A673 (cell line): ENCODE measurements around the gene PALS1. TPM values are rescaled to one million over a fixed set of nuclear protein-coding genes. Genes with fewer than 3 reads are reported as not detected.

Experiments
- BruUV-seq: library from RNA; stranded (reverse); fragments of 400-500 nt; replicated peaks from 2 replicates; lab custom pipeline; 2021; lab: Mats Ljungman, UMichigan
- CTCF ChIA-PET: fragments of 300-600 bp; sonication (Branson Sonifier 250); formaldehyde crosslinking; loops from one replicate; lab custom pipeline; 2022; ENCODE audit warnings: antibody characterized with exemption; lab: Charles Lee
- POLR2A ChIA-PET: fragments of 300-600 bp; sonication (Branson Sonifier 250); formaldehyde crosslinking; loops from one replicate; lab custom pipeline; 2022; ENCODE audit warnings: antibody characterized with exemption; ENCODE audit not compliant: low non-redundant PET; lab: Charles Lee
- DNase-seq: peaks from one replicate; pipeline ENCODE4 v3.0.0-alpha.2; 2015; ENCODE audit warnings: low spot score
- H3K27ac ChIP-seq: fragments of 200-600 bp; sonication (generic); 2 replicates; pipeline ENCODE4 v1.5.1; 2016; ENCODE audit warnings: mixed run types, low read depth, mild to moderate bottlenecking, mixed read lengths, antibody characterized with exemption, low read length; ENCODE audit not compliant: poor library complexity, severe bottlenecking
- H3K27me3 ChIP-seq: fragments of 200-600 bp; sonication (generic); replicated peaks from 2 replicates; pipeline ENCODE4 v1.6.1; 2017; ENCODE audit warnings: mixed run types, low read depth, mild to moderate bottlenecking, mixed read lengths, antibody characterized with exemption, low read length; ENCODE audit not compliant: insufficient read depth, poor library complexity
- H3K36me3 ChIP-seq: fragments of 200-600 bp; sonication (generic); 2 replicates; pipeline ENCODE4 v1.6.1; 2016; ENCODE audit warnings: mixed run types, mild to moderate bottlenecking, mixed read lengths, antibody characterized with exemption, low read length; ENCODE audit not compliant: insufficient read depth, poor library complexity, severe bottlenecking
- H3K4me1 ChIP-seq: fragments of 200-600 bp; sonication (generic); 2 replicates; pipeline ENCODE4 v1.6.1; 2017; ENCODE audit warnings: mixed run types, mild to moderate bottlenecking, mixed read lengths, antibody characterized with exemption, low read length; ENCODE audit not compliant: insufficient read depth, poor library complexity, severe bottlenecking
- H3K4me3 ChIP-seq: fragments of 200-600 bp; sonication (generic); 2 replicates; pipeline ENCODE4 v1.5.1; 2016; ENCODE audit warnings: low read depth, mixed run types, mild to moderate bottlenecking, mixed read lengths, low read length; ENCODE audit not compliant: poor library complexity, severe bottlenecking
- H3K9me3 ChIP-seq: fragments of 200-600 bp; sonication (generic); 2 replicates; pipeline ENCODE4 v1.6.1; 2016; ENCODE audit warnings: mixed run types, low read depth, mild to moderate bottlenecking, mixed read lengths, antibody characterized with exemption, low read length; ENCODE audit not compliant: poor library complexity, severe bottlenecking
- CTCF ChIP-seq: fragments of 300-800, 200-600 bp; sonication (generic); conservative IDR thresholded peaks from 2 replicates; pipeline ENCODE4 v1.5.1; 2017; ENCODE audit warnings: low read depth, mild to moderate bottlenecking, antibody characterized with exemption, low read length, moderate library complexity, mixed read lengths
- EZH2 ChIP-seq: fragments of 200-600 bp; sonication (generic); IDR thresholded peaks from 2 replicates; pipeline ENCODE4 v1.6.1; 2017; ENCODE audit warnings: borderline replicate concordance, low read depth, mild to moderate bottlenecking, mixed read lengths, antibody characterized with exemption, low read length; ENCODE audit not compliant: poor library complexity, severe bottlenecking
- intact Hi-C: fragments of 100-400 bp; cut with micrococcal nuclease; formaldehyde crosslinking; loops from one replicate; pipeline ENCODE4 v1.10.0; 2022; ENCODE audit not compliant: unreplicated experiment
- total RNA-seq: library from RNA; stranded (reverse); gene quantifications from 2 replicates; pipeline ENCODE4 v1.2.3, GENCODE V29; 2021

PALS1 gene
- total RNA-seq, 1 experiment from 2014 or later = 112 TPM

GRCh38 chr14:67257906-67258305 is 16.7 kb downstream of the PALS1 start:
- Histone ChIP-seq H3K4me1 (peaks cover 51% of the 10 kb centered on the region), H3K27ac (no peak overlapping the region), H3K9me3 (no peaks in the 10 kb centered on the region), H3K36me3 (peaks cover 11% of the 10 kb centered on the region), H3K4me3 (no peak overlapping the region), H3K27me3 (no peaks in the 10 kb centered on the region)
- DNase-seq = no peak
- ChIA-PET POLR2A (no interaction called here), CTCF (no interaction called here)
- no peak for TF ChIP-seq CTCF
- TF ChIP-seq EZH2 = no peak
- intact Hi-C loops = no loop called here
- no TSS peak for BruUV-seq

- no peak for TF ChIP-seq CTCF
- no peak for TF ChIP-seq EZH2
- DNase-seq = no peak
- TSS peak; percentile 3 for BruUV-seq
- Histone ChIP-seq H3K27ac (no peak overlapping the region), H3K36me3 (peaks cover 8% of the 10 kb centered on the region), H3K9me3 (no peaks in the 10 kb centered on the region), H3K27me3 (no peaks in the 10 kb centered on the region), H3K4me1 (peaks cover 50% of the 10 kb centered on the region), H3K4me3 (no peak overlapping the region)
- CTCF ChIA-PET = no interaction called here
- intact Hi-C loops = no loop called here
- POLR2A ChIA-PET = interaction anchor here (0.6 kb wide), 1 partner anchor 8 kb away, joined by 5 read pairs; no protein-coding TSS in a partner anchor
Observed at GRCh38 chr14:67260965-67261364, 19.7 kb downstream of the PALS1 start.

GRCh38 chr14:67263499-67264149 is 22.4 kb downstream of the PALS1 start:
- POLR2A ChIA-PET = no interaction called here
- intact Hi-C loops = no loop called here
- Histone ChIP-seq H3K4me1 (peaks cover 57% of the 10 kb centered on the region), H3K4me3 (no peak overlapping the region), H3K27me3 (no peaks in the 10 kb centered on the region), H3K36me3 (no peaks in the 10 kb centered on the region), H3K9me3 (no peaks in the 10 kb centered on the region), H3K27ac (peak overlapping the region; percentile 33)
- DNase-seq = no peak
- TF ChIP-seq CTCF = no peak
- TF ChIP-seq EZH2 = no peak
- no TSS peak for BruUV-seq
- CTCF ChIA-PET = no interaction called here
